NCI-H510A treated with DMSO at 0.1 percent for 48 hours (cell line): ENCODE data around the gene RFLNA.

ENCODE experiments used
- DNase-seq: peaks from one replicate; lab custom pipeline; 2025; lab: John Stamatoyannopoulos, UW

The RFLNA gene

DNA sequence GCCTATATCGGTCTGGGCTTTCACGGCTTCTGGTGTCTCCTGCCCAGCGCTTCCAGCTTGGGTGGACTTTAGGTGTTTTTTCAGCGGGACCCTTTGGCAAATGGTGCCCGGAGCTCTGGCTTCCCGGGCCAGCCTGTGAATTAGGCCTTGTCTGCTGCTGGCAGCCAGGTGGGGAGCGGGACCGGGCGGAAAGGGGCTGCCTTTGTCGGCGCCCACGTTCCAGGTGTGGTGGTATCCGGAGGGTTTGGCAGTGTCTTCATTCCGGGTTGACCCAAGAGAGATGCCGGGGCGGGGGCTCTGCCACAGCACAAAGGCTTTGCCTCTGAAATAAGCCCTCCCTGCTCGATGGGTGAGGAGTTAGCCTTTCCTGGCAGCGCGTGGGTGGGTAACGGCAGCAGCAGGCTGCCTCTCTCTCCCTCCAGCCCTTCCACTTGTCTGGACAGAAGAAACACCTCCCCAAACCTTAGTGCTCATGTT, 9.5 kb downstream of the RFLNA start:
- DNase-seq = no peak

GRCh38 chr12:124305136-124305535, 10.2 kb downstream of the RFLNA start:
- DNase-seq = no peak

- DNase-seq = no peak
Observed at GRCh38 chr12:124305776-124306685, 11.1 kb downstream of the RFLNA start.

- no peak for DNase-seq
Observed at GRCh38 chr12:124306686-124307555, 12.0 kb downstream of the RFLNA start.

GRCh38 chr12:124307556-124307825, 12.6 kb downstream of the RFLNA start:
- DNase-seq = no peak

DNA sequence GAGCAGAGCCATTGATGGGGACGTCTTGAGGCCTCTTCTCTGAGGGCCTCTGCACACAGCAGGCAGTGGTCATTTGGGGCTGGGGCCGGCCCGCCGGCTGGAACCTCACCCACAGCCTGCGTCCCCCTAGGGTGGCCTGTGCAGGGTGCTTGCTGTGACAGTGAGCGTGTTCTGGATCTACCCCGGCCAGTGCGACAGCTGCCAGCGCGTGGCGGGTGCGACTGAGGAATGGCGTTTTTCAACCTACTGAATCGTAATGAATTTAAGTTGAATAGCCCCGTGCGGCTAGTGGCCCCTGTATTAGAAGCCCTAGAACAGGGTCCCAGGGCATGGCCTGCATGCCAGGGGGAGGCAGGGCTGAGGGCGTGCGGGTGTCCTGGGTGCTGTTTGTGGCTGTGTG, 13.8 kb downstream of the RFLNA start:
- no peak for DNase-seq

GRCh38 chr12:124309231-124309630, 14.3 kb downstream of the RFLNA start:
- DNase-seq = no peak

DNA sequence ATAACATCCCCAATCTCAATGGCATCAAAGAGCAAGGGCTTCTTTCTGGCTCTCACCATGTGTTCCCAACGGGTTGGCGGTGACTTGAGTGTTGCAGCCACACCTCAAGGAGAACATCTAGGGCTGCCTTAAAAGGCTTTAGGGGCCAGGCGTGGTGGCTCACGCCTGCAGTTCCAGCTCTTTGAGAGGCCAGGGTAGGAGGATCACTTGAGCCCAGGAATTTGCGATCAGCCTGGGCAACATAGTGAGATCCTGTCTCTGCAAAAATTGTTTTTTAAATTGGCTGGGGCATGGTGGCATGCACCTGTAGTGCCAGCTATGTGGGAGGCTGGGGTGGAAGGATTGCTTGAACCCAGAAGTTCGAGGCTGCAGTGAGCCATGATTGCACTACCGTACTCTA, 14.9 kb downstream of the RFLNA start:
- DNase-seq = no peak

GRCh38 chr12:124310178-124310577, 15.3 kb downstream of the RFLNA start:
- DNase-seq = no peak

DNA sequence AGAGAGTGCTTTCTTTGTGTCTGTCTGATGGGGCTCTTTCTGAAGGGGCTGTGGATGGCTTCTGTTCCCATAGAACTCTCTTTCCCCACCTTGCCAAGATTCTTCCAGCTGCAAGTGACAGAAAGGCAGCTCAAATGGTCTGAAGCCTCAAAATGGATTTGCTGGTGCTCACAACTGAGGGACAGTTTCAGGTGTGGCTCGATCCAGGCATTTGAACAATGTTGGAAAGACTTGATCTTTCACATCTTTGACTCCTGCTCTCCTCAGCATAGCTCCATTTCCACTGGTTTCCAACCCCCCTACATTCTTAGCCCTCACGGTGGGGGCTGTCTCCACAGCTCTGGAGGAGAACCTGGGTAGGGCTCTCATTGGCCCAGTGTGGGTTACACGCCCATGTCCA, 15.9 kb downstream of the RFLNA start:
- no peak for DNase-seq

GRCh38 chr12:124311292-124312109, 16.6 kb downstream of the RFLNA start:
- DNase-seq = no peak

DNA sequence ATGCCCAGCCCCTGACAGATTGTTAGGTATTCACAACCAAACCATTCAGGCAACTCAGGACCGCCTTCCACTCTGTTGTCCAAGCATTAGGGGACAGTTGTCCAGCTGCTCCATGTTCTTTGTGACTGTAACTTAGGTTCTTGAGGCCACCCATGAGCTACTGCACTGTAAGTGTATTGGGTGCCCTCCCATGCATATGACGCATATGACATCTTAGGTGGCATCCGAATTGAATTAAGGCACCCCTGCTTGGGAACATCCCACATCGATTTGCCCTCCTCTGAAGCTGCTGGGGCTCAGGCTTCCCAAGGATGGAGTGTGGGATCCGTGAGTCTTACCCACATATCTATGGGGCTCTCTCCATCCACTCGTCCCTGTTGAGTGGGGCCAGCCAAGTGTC, 17.7 kb downstream of the RFLNA start:
- no peak for DNase-seq

DNA sequence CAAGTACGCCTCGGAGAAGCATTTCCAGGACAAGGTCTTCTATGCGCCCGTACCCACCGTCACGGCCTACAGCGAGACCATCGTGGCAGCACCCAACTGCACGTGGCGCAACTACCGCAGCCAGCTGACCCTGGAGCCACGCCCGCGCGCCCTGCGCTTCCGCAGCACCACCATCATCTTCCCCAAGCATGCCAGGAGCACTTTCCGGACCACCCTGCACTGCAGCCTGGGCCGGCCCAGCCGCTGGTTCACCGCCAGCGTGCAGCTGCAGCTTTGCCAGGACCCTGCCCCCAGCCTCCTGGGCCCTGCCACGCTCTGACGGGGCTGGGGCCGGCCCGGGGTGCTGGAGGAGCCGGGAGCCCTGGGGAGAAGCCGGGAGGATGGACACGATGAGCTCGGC, 19.3 kb downstream of the RFLNA start:
- DNase-seq = no peak

GRCh38 chr12:124314766-124315165, 19.9 kb downstream of the RFLNA start:
- DNase-seq = no peak

DNA sequence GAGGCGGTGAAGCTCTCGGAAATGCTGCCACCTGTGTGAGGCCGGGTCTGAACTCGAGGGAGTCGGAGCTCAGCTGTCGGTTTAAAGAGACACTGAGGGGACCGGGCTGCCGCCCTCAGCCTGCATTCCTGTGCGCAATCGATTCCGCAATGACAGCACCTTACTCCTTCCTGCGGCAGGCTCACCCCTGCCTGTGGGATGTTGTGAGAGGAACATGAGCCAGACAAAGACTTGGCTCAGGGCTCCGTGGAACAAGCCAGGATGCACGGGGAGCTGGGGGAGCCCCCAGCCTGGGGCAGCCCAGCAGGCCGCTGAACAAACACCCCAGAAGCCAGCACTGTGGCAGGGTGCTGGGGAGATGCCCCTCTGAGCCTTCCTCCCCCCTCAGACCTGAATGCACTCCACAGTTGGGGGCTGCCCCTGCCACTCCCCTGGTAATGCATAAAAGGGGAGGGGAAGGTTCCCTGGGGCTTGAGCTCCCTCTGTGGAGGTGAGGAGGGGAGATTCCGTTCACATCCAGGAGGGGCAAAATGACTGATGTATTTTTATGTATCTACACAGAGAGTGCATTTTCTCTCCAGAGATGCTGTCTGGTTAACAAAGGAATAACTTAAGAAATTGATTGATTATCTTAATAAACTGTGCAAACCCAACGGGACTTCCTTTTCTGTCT, 20.6 kb downstream of the RFLNA start:
- DNase-seq = no peak

DNA sequence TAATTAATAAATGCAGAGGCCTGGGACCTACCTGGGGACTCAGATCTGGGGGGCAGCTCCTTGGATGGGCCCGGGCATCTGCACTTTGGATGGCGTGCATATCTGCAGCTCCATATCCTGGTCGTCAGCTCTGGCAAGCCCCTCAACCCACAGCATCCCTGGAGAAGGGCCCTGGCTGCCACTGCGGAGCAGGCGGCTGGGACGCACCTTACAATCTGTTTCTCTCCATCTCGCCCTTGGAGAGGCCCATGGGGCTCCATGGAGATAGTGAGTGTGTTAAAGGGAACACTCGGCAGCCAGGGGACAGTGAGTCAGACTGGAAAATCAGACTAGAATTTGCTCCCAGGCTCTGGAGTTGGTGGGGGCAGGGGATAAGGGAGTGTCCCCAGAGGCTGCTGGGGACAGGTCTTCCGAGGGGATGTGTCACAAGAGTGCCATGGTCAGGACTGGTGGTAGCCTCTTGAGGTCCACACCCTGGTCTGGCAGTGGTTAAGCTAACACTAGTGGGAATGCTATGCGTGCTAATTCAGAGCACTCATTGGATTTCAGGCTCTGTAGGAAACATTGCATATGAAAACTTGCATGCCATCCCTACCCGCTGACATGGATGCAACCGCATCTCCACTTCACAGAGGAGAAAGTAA, 21.5 kb downstream of the RFLNA start:
- DNase-seq = no peak

DNA sequence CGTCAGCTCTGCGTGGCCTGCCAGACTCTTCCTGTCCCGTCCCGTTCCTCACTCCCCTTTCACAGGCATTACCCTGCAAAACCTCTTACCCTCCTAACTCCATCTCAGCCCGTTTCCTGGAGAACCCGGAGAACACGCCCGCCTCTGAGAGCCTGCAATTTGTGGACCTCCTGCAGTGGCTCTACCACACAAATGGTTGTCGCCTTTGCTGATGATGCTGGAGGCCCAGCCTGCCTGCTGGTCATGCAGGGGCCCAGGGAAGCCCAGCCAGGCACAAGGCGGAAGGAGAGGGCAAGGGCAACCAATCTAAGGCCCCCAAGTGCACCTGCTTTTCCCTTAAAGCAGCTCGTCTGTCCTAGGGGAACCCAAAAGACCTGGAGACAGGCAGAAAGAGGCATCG, 22.5 kb downstream of the RFLNA start:
- no peak for DNase-seq

- no peak for DNase-seq
Observed at GRCh38 chr12:124318278-124319020, 23.6 kb downstream of the RFLNA start.

DNA sequence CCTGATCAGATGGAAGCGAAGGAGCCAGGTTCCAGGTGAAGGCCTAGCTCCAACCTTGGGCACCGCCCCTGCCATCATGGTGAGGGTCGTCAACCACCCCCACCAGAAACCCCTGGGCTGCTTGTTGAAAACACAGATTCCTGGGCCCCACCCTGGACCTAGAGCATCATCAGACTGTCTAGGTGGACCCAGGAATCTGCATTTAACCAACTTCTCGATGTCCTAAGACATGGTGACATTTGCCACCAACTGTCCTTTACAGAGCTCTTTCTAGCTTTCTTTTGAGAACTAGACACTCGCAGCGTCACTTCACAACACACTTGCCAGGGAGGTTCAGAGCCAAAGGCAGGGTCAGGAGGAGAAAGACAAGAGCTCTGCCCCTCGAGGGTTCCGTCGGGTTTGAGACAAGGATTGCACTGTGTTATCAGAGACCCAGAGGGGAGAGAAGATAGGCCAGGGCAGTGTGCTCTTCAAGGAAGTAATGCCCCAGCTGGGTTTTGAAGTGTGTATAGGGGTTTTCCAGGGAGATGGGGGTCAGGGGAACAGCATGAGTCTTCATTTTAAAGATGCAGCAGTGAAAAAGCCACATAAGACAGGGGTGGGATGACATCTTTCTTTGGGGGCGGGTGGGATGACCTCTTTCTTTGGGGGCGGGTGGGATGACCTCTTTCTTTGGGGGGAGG, 24.6 kb downstream of the RFLNA start:
- no peak for DNase-seq

DNA sequence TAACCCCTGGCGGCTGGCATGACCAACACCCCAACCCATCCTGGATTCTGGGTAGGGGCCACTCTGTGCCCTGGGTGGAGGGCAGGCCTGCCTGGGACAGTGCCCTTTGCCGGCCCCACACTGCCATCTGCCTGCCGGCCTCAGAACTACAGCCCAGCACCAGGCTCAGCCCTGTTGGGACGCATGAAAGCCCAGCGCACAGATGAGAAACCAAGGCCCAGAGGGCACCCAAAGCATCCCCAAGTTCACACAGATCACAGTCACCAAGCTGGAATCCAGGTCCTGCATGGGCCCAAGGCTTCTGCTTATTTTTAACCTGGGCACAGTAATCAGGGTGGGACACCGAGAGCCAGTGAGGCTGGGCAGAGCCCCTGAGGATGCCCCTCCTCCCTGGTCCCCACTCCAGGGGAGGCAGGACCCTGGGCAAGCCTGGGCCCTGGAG, 26.2 kb downstream of the RFLNA start:
- peak; percentile 66 for DNase-seq
